GM12878 (cell line): Measurements from ENCODE around the gene NRP1. TPM values are rescaled to one million over a fixed set of nuclear protein-coding genes. Genes with fewer than 3 reads are reported as not detected.

Experiments
- ATAC-seq: fragments of 200-7000 bp; cut with Tn5 transposase; 3 replicates; pipeline ENCODE4 v1.9.1; 2020; ENCODE audit warnings: mild to moderate bottlenecking, moderate library complexity
- BruUV-seq: library from RNA; stranded (reverse); fragments of 400-500 nt; replicated peaks from 2 replicates; lab custom pipeline; 2021; lab: Mats Ljungman, UMichigan
- CTCF ChIA-PET: fragments of 300-600 bp; sonication (Branson Sonifier 250); formaldehyde crosslinking; extraction: SDS; loops from one replicate; lab custom pipeline; 2021; ENCODE audit warnings: inconsistent platforms; lab: Yijun Ruan, JAX
- POLR2A ChIA-PET: fragments of 350-600 bp; formaldehyde crosslinking; extraction: SDS; loops from one replicate; lab custom pipeline; 2021; ENCODE audit warnings: inconsistent platforms; lab: Charles Lee
- RAD21 ChIA-PET: fragments of 300-600 bp; sonication (Branson Sonifier 250); formaldehyde crosslinking; loops from one replicate; lab custom pipeline; 2023; ENCODE audit warnings: antibody characterized with exemption; ENCODE audit not compliant: unreplicated experiment; lab: Charles Lee
- SMC1A ChIA-PET: fragments of 300-600 bp; sonication (Branson Sonifier 250); formaldehyde crosslinking; loops from one replicate; lab custom pipeline; 2023; ENCODE audit not compliant: unreplicated experiment, uncharacterized antibody; lab: Charles Lee
- DNase-seq: peaks from one replicate; pipeline ENCODE4 v3.0.0-alpha.2; 2011; ENCODE audit warnings: low read depth, low spot score
- FAIRE-seq: peaks from 3 replicates; lab custom pipeline; 2011; peaks lifted over from hg19 to GRCh38; lab: Jason Lieb, UNC
- H2AFZ ChIP-seq: 2 replicates; pipeline ENCODE4 v1.6.0; 2011; ENCODE audit warnings: low read depth, low read length, control low read depth; ENCODE audit not compliant: control insufficient read depth
- H3K27ac ChIP-seq: 2 replicates; pipeline ENCODE4 v1.5.1; 2011; ENCODE audit warnings: control low read depth; ENCODE audit not compliant: control insufficient read depth, insufficient read depth
- H3K27me3 ChIP-seq, 2 experiments: replicated peaks in 1 of 2; 2 replicates each; pipeline versions ENCODE4 v1.6.0 to v1.6.1; 2011; ENCODE audit warnings: low read length in 1 of 2; ENCODE audit not compliant: control insufficient read depth in 2 of 2, insufficient read depth in 2 of 2
- H3K36me3 ChIP-seq, 2 experiments: 2 replicates each; pipeline ENCODE4 v1.5.1; 2011; ENCODE audit warnings: low read length in 1 of 2; ENCODE audit not compliant: control insufficient read depth in 2 of 2, insufficient read depth in 2 of 2
- H3K4me1 ChIP-seq: 2 replicates; pipeline ENCODE4 v1.6.1; 2011; ENCODE audit warnings: mild to moderate bottlenecking, low read length, moderate library complexity, mixed read lengths; ENCODE audit not compliant: control insufficient read depth, insufficient read depth
- H3K4me2 ChIP-seq: 2 replicates; pipeline ENCODE4 v1.6.0; 2011; ENCODE audit warnings: control low read depth; ENCODE audit not compliant: control insufficient read depth, insufficient read depth
- H3K4me3 ChIP-seq: fragments of 200-600 bp; sonication (generic); 2 replicates; pipeline ENCODE4 v1.5.1; 2016
- H3K79me2 ChIP-seq: 2 replicates; pipeline ENCODE4 v1.6.0; 2011; ENCODE audit warnings: low read length; ENCODE audit not compliant: control insufficient read depth, insufficient read depth
- H3K9ac ChIP-seq: 2 replicates; pipeline ENCODE4 v1.8.0; 2011; ENCODE audit warnings: low read length, control low read depth, mixed read lengths; ENCODE audit not compliant: control insufficient read depth, insufficient read depth
- H3K9me3 ChIP-seq: replicated peaks from 3 replicates; pipeline ENCODE4 v1.5.1; 2011; ENCODE audit warnings: mild to moderate bottlenecking, low read length; ENCODE audit not compliant: control insufficient read depth, insufficient read depth
- H4K20me1 ChIP-seq: 2 replicates; pipeline ENCODE4 v1.6.0; 2011; ENCODE audit not compliant: control insufficient read depth, insufficient read depth
- BCL11A ChIP-seq: IDR thresholded peaks from 2 replicates; pipeline ENCODE4 v1.6.1; 2011; ENCODE audit warnings: low read depth, low read length
- BMI1 ChIP-seq: fragments of 450-650 bp; IDR thresholded peaks from 2 replicates; pipeline ENCODE4 v1.6.1; 2016; ENCODE audit warnings: mild to moderate bottlenecking, moderate library complexity, borderline replicate concordance
- CBFB ChIP-seq: IDR thresholded peaks from 2 replicates; pipeline ENCODE4 v1.6.1; 2016; ENCODE audit warnings: antibody characterized with exemption, low read depth
- EED ChIP-seq: sonication (generic); IDR thresholded peaks from 2 replicates; pipeline ENCODE4 v1.6.1; 2016; ENCODE audit warnings: antibody characterized with exemption, low read depth
- ESRRA ChIP-seq: IDR thresholded peaks from 2 replicates; pipeline ENCODE4 v1.6.1; 2012; ENCODE audit warnings: mild to moderate bottlenecking, low read length, improper control_type of control experiment
- ETV6 ChIP-seq, 2 experiments: fragments of 450-650 bp in 1 of 2; IDR thresholded peaks in 1 of 2; conservative IDR thresholded peaks in 1 of 2; 2 replicates each; pipeline ENCODE4 v1.6.1; 2014; ENCODE audit warnings: antibody characterized with exemption in 1 of 2, borderline replicate concordance in 1 of 2, low read depth in 1 of 2, mild to moderate bottlenecking in 1 of 2, moderate library complexity in 1 of 2
- MTA3 ChIP-seq: IDR thresholded peaks from 2 replicates; pipeline ENCODE4 v1.6.1; 2012; ENCODE audit warnings: low read length, inconsistent platforms, borderline replicate concordance
- MXI1 ChIP-seq: fragments of 150-350 bp; IDR thresholded peaks from 2 replicates; pipeline ENCODE4 v1.6.1; 2011; ENCODE audit warnings: low read depth, mild to moderate bottlenecking, inconsistent platforms, low read length, improper control_type of control experiment
- POLR2A ChIP-seq: IDR thresholded peaks from 2 replicates; pipeline ENCODE4 v1.6.1; 2011; ENCODE audit warnings: low read depth, mild to moderate bottlenecking, low read length
- RFX5 ChIP-seq: IDR thresholded peaks from 2 replicates; pipeline ENCODE4 v1.6.1; 2011; ENCODE audit warnings: low read depth, low read length, improper control_type of control experiment
- ZNF24 ChIP-seq: fragments of 450-650 bp; IDR thresholded peaks from 2 replicates; pipeline ENCODE4 v1.6.1; 2017; ENCODE audit warnings: antibody characterized with exemption, mild to moderate bottlenecking
- ZZZ3 ChIP-seq: IDR thresholded peaks from 2 replicates; pipeline ENCODE4 v1.6.1; 2011; ENCODE audit warnings: low read depth; ENCODE audit not compliant: control insufficient read depth, insufficient read length
- WGBS: methylation state at CpG from one replicate; pipeline ENCODE4 v1.1.6; 2016; ENCODE audit warnings: low lambda C conversion rate; ENCODE audit not compliant: insufficient replicate concordance, insufficient coverage; ENCODE audit errors: missing lambda C conversion rate; 5-methylcytosine and 5-hydroxymethylcytosine counted together
- in situ Hi-C: fragments of 300-500 bp; cut with MboI; formaldehyde crosslinking; loops from 9 replicates; pipeline ENCODE4 v1.14.3; 2018; ENCODE audit warnings: mixed read lengths
- intact Hi-C: fragments of 100-400 bp; cut with micrococcal nuclease; formaldehyde crosslinking; loops from one replicate; pipeline ENCODE4 v1.14.2; 2022; ENCODE audit not compliant: unreplicated experiment
- polyA plus RNA-seq, 11 experiments: library from polyadenylated mRNA; depleted of rRNA in 4 of 11; unstranded in 6 of 11; stranded (reverse) in 5 of 11; fragments of >200 nt; fragmentation: Nextera tagmentation in 4 of 11; fragmentation: Illumina TruSeq in 1 of 11; extraction: Ambion mirVana in 4 of 11; extraction: Trizol in 1 of 11; gene quantifications; 1 replicate in 1 of 11; 2 replicates in 10 of 11; pipeline versions ENCODE4 v1.2.1 to v1.2.3, GENCODE V29; 2011 to 2016; ENCODE audit warnings: inconsistent platforms in 2 of 11, missing spikeins in 2 of 11, low read depth in 1 of 11
- total RNA-seq, 4 experiments: library from RNA; depleted of rRNA in 3 of 4; stranded (reverse); fragments of >200 nt in 3 of 4; fragmentation: Illumina TruSeq in 1 of 4; extraction: Trizol in 1 of 4; gene quantifications; 2 replicates each; pipeline versions ENCODE4 v1.2.1 to v1.2.3, GENCODE V29; 2013 to 2021
- TF ChIP-seq, protein P1 (sequence below): IDR thresholded peaks from 2 replicates; pipeline ENCODE4 v1.6.1; 2011; ENCODE audit warnings: low read depth, low read length, improper control_type of control experiment, borderline replicate concordance
- TF ChIP-seq, protein P2 (sequence below): IDR thresholded peaks from 2 replicates; pipeline ENCODE4 v1.6.1; 2011; ENCODE audit warnings: borderline replicate concordance, low read depth, mild to moderate bottlenecking, moderate library complexity, low read length; ENCODE audit not compliant: insufficient read depth, poor library complexity, severe bottlenecking

NRP1 gene
- total and polyA plus RNA-seq, 10 of the 15 experiments (the other 5 are each of a cell fraction or from before 2014, with no cell fraction given), result 0.11 to 12.1 (median 0.52) TPM

DNA sequence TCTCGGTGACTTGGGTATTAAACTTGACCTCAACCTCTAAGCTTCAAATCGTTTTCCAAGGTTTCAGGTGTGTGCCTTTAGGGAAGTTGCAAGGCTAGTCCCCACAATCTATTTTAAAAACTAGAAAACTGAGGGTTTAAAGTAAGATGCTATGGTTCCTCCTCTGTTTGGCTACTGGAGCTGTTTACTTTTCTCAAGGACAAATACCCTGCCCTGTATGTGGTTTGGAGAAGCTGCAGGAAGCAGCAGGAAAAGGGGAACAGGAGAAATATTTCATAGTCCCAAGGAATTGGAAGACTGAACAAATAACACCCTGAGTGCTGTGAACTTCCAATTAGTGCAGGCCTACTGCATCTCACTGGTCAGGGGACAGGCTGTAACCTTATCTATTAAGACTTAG is 135.9 kb downstream of the NRP1 start:
- no peak for FAIRE-seq
- RAD21 ChIA-PET, result no interaction called here

More for the DNA sequence above, 135.9 kb downstream of the NRP1 start:
- no peaks in the 10 kb centered on the region for H3K9me3 ChIP-seq
- no peak for ATAC-seq
- TF ChIP-seq MXI1 (no peak), ZNF24 (no peak), MTA3 (no peak), RFX5 (no peak), ESRRA (no peak), CBFB (no peak), BMI1 (no peak), POLR2A (no peak), ZZZ3 (no peak), BCL11A (no peak), EED (no peak), ETV6 (conservative IDR thresholded peaks at IDR 0.05 in 1 of 2, IDR thresholded peaks at IDR 0.05 in 1 of 2; ENCODE audit: borderline replicate concordance in 1 of 2, low read depth in 1 of 2) (no peak)
- TF ChIP-seq, protein P1, sequence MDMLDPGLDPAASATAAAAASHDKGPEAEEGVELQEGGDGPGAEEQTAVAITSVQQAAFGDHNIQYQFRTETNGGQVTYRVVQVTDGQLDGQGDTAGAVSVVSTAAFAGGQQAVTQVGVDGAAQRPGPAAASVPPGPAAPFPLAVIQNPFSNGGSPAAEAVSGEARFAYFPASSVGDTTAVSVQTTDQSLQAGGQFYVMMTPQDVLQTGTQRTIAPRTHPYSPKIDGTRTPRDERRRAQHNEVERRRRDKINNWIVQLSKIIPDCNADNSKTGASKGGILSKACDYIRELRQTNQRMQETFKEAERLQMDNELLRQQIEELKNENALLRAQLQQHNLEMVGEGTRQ, result no peak
- TF ChIP-seq, protein P2, sequence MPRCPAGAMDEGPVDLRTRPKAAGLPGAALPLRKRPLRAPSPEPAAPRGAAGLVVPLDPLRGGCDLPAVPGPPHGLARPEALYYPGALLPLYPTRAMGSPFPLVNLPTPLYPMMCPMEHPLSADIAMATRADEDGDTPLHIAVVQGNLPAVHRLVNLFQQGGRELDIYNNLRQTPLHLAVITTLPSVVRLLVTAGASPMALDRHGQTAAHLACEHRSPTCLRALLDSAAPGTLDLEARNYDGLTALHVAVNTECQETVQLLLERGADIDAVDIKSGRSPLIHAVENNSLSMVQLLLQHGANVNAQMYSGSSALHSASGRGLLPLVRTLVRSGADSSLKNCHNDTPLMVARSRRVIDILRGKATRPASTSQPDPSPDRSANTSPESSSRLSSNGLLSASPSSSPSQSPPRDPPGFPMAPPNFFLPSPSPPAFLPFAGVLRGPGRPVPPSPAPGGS, result no peak
- TF ChIP-seq, all 136 proteins: peak for 0
- H3K36me3 ChIP-seq, result no peaks in the 10 kb centered on the region
- no peak overlapping the region for H3K27ac ChIP-seq
- ChIA-PET POLR2A (no interaction called here), SMC1A (no interaction called here), CTCF (interaction anchor here (0.6 kb wide), 1 partner anchor 742 kb away, joined by 4 read pairs; no protein-coding TSS in a partner anchor)
- no peak overlapping the region for H3K4me2 ChIP-seq
- DNase-seq, result no peak
- no peaks in the 10 kb centered on the region for H3K4me1 ChIP-seq
- no peaks in the 10 kb centered on the region for H3K79me2 ChIP-seq
- H4K20me1 ChIP-seq, result no peaks in the 10 kb centered on the region
- H3K4me3 ChIP-seq, result no peak overlapping the region
- H2AFZ ChIP-seq, result no peak overlapping the region
- intact Hi-C loops (no loop called here), in situ Hi-C loops (loop anchor here (25.0 kb wide), 1 partner anchor 1439 kb away; no protein-coding TSS in a partner anchor)
- BruUV-seq, result no TSS peak
- H3K9ac ChIP-seq, result no peak overlapping the region
- WGBS, result 0% methylated on average over 2 of the region's 2 CpGs
- H3K27me3 ChIP-seq, result no peaks in the 10 kb centered on the region; a peak in 1 of 4 replicates
